OCI-LY3 (cell line): ENCODE results near the gene PRSS23.

ENCODE experiments used
- H2AFZ ChIP-seq: fragments of 200-600, 300-600 bp; shearing (Covaris generic); 2 replicates; pipeline ENCODE4 v1.6.0; 2014; ENCODE audit warnings: antibody characterized with exemption, low read depth, low read length
- H3K27ac ChIP-seq: fragments of 200-600, 300-600 bp; sonication (generic); 2 replicates; pipeline ENCODE4 v1.5.1; 2014; ENCODE audit warnings: mild to moderate bottlenecking, low read length, moderate library complexity, mixed read lengths
- H3K27me3 ChIP-seq: fragments of 200-600, 300-600 bp; sonication (generic); 2 replicates; pipeline ENCODE4 v1.6.1; 2014; ENCODE audit warnings: low read depth, low read length, mixed read lengths
- H3K36me3 ChIP-seq: fragments of 200-600, 300-600 bp; sonication (generic); replicated peaks from 2 replicates; pipeline ENCODE3; 2014; ENCODE audit warnings: low read depth, low read length, mixed read lengths
- H3K4me1 ChIP-seq: fragments of 300-600, 200-600 bp; sonication (generic); 2 replicates; pipeline ENCODE4 v1.6.1; 2014; ENCODE audit warnings: low read length, mixed read lengths
- H3K4me2 ChIP-seq: fragments of 200-600, 300-600 bp; sonication (generic); 2 replicates; pipeline ENCODE4 v1.6.1; 2014; ENCODE audit warnings: low read length, mixed read lengths
- H3K4me3 ChIP-seq: fragments of 300-600, 200-600 bp; sonication (generic); 2 replicates; pipeline ENCODE4 v1.5.1; 2014; ENCODE audit warnings: antibody characterized with exemption, mild to moderate bottlenecking, low read length, moderate library complexity
- H3K79me2 ChIP-seq: fragments of 300-600, 200-600 bp; shearing (Covaris generic); 2 replicates; pipeline ENCODE4 v1.6.1; 2014; ENCODE audit warnings: mild to moderate bottlenecking, low read length, mixed read lengths
- H3K9ac ChIP-seq: fragments of 300-600, 200-600 bp; shearing (Covaris generic); 2 replicates; pipeline ENCODE4 v1.6.0; 2014; ENCODE audit warnings: mild to moderate bottlenecking, low read length, moderate library complexity
- H3K9me3 ChIP-seq: fragments of 200-600, 300-600 bp; shearing (Covaris generic); 2 replicates; pipeline ENCODE4 v1.6.1; 2014; ENCODE audit warnings: low read length, mixed read lengths; ENCODE audit not compliant: insufficient read depth
- H4K20me1 ChIP-seq: fragments of 200-600, 300-600 bp; sonication (generic); 2 replicates; pipeline ENCODE4 v1.6.1; 2016; ENCODE audit warnings: low read length, mixed read lengths; ENCODE audit not compliant: insufficient read depth
- CTCF ChIP-seq: fragments of 200-600, 300-600 bp; sonication (generic); IDR thresholded peaks from 2 replicates; pipeline ENCODE4 v1.5.1; 2014; ENCODE audit warnings: antibody characterized with exemption, low read length, low read depth
- EZH2phosphoT487 ChIP-seq: fragments of 200-600 bp; shearing (Covaris generic); IDR thresholded peaks from 2 replicates; pipeline ENCODE4 v1.6.1; 2018; ENCODE audit warnings: antibody characterized with exemption, mixed run types, low read depth

Gene PRSS23

GRCh38 chr11:86810288-86810687, 9.9 kb downstream of the PRSS23 start:
- H3K27ac ChIP-seq: no peak overlapping the region
- H3K79me2 ChIP-seq: no peaks in the 10 kb centered on the region
- H4K20me1 ChIP-seq: no peaks in the 10 kb centered on the region
- no peak for TF ChIP-seq CTCF
- no peak for TF ChIP-seq EZH2phosphoT487
- no peaks in the 10 kb centered on the region for H3K36me3 ChIP-seq
- H3K9ac ChIP-seq: no peak overlapping the region
- H3K9me3 ChIP-seq: no peaks in the 10 kb centered on the region
- no peak overlapping the region for H2AFZ ChIP-seq
- peaks cover 10% of the 10 kb centered on the region; the same call in 1 of the 2 replicates for H3K27me3 ChIP-seq
- no peak overlapping the region for H3K4me2 ChIP-seq
- no peak overlapping the region for H3K4me3 ChIP-seq
- H3K4me1 ChIP-seq: peaks cover 18% of the 10 kb centered on the region

- TF ChIP-seq EZH2phosphoT487 (no peak), CTCF (no peak)
These were observed 11.4 kb downstream of the PRSS23 start for GRCh38 chr11:86811637-86812321.

GRCh38 chr11:86812322-86812670, 12.0 kb downstream of the PRSS23 start:
- no peaks in the 10 kb centered on the region for H3K79me2 ChIP-seq
- no peak overlapping the region for H3K27ac ChIP-seq
- peaks cover 27% of the 10 kb centered on the region for H3K27me3 ChIP-seq
- H3K9me3 ChIP-seq: no peaks in the 10 kb centered on the region
- H3K9ac ChIP-seq: no peak overlapping the region
- H3K36me3 ChIP-seq: no peaks in the 10 kb centered on the region
- H3K4me2 ChIP-seq: no peak overlapping the region
- no peak overlapping the region for H2AFZ ChIP-seq
- TF ChIP-seq CTCF (no peak), EZH2phosphoT487 (no peak)
- no peak overlapping the region for H3K4me3 ChIP-seq
- peaks cover 5% of the 10 kb centered on the region for H3K4me1 ChIP-seq
- no peaks in the 10 kb centered on the region for H4K20me1 ChIP-seq

More at GRCh38 chr11:86811637-86812321, 11.4 kb downstream of the PRSS23 start:
- Histone ChIP-seq H3K9ac (no peak overlapping the region), H3K4me1 (peaks cover 5% of the 10 kb centered on the region), H2AFZ (no peak overlapping the region), H3K4me3 (no peak overlapping the region), H4K20me1 (no peaks in the 10 kb centered on the region), H3K79me2 (no peaks in the 10 kb centered on the region), H3K36me3 (no peaks in the 10 kb centered on the region), H3K4me2 (no peak overlapping the region), H3K27me3 (peaks cover 21% of the 10 kb centered on the region; the same call in 1 of the 2 replicates), H3K9me3 (no peaks in the 10 kb centered on the region), H3K27ac (no peak overlapping the region)

- Histone ChIP-seq H3K4me2 (no peak overlapping the region), H3K27me3 (peaks cover 33% of the 10 kb centered on the region), H3K4me3 (no peak overlapping the region), H3K9me3 (no peaks in the 10 kb centered on the region), H3K79me2 (no peaks in the 10 kb centered on the region), H3K4me1 (peaks cover 5% of the 10 kb centered on the region), H3K9ac (no peak overlapping the region), H3K27ac (no peak overlapping the region), H2AFZ (no peak overlapping the region), H3K36me3 (no peaks in the 10 kb centered on the region), H4K20me1 (no peaks in the 10 kb centered on the region)
- no peak for TF ChIP-seq CTCF
- TF ChIP-seq EZH2phosphoT487: no peak
These were observed 12.6 kb downstream of the PRSS23 start for GRCh38 chr11:86812981-86813380.
